ENCODE data around the gene POU6F2. TPM values are rescaled to one million over a fixed set of nuclear protein-coding genes. Genes with fewer than 3 reads are reported as not detected.

Gene POU6F2
- total RNA-seq, 1 experiment from 2014 or later = not detected

- no peak overlapping the region for H3K4me3 ChIP-seq (ENCODE audit: low read depth, low read length, poor library complexity, severe bottlenecking)
- TF ChIP-seq EZH2 (IDR thresholded peaks at IDR 0.05; ENCODE audit: borderline replicate concordance, low read depth, low read length, poor library complexity, severe bottlenecking) (no peak), CTCF (conservative IDR thresholded peaks at IDR 0.05; ENCODE audit: low read depth, low read length) (no peak)
- no peaks in the 10 kb centered on the region for H3K9me3 ChIP-seq (ENCODE audit: low read depth, low read length, poor library complexity, severe bottlenecking)
- ChIA-PET CTCF (no interaction called here), POLR2A (ENCODE audit: low non-redundant PET) (no interaction called here)
- intact Hi-C loops (cut with micrococcal nuclease; ENCODE audit: unreplicated experiment) = no loop called here
- no peaks in the 10 kb centered on the region for H3K36me3 ChIP-seq (ENCODE audit: insufficient read depth, low read length, poor library complexity, severe bottlenecking)
- BruUV-seq (replicated peaks) = no TSS peak
- no peaks in the 10 kb centered on the region for H3K4me1 ChIP-seq (ENCODE audit: insufficient read depth, low read length, poor library complexity, severe bottlenecking)
- no peak overlapping the region for H3K27ac ChIP-seq (ENCODE audit: low read depth, low read length, poor library complexity, severe bottlenecking)
- no peak for DNase-seq (ENCODE audit: low spot score)
- peaks cover 33% of the 10 kb centered on the region for H3K27me3 ChIP-seq (replicated peaks; ENCODE audit: insufficient read depth, low read depth, low read length, poor library complexity)
Measured at GRCh38 chr7:39153647-39154046, 175.9 kb downstream of the POU6F2 start.

- DNase-seq (ENCODE audit: low spot score) = no peak
- H3K27me3 ChIP-seq (replicated peaks; ENCODE audit: insufficient read depth, low read depth, low read length, poor library complexity) = peaks cover 40% of the 10 kb centered on the region
- H3K9me3 ChIP-seq (ENCODE audit: low read depth, low read length, poor library complexity, severe bottlenecking) = no peaks in the 10 kb centered on the region
- ChIA-PET CTCF (no interaction called here), POLR2A (ENCODE audit: low non-redundant PET) (no interaction called here)
- no peak overlapping the region for H3K27ac ChIP-seq (ENCODE audit: low read depth, low read length, poor library complexity, severe bottlenecking)
- no peaks in the 10 kb centered on the region for H3K4me1 ChIP-seq (ENCODE audit: insufficient read depth, low read length, poor library complexity, severe bottlenecking)
- intact Hi-C loops (cut with micrococcal nuclease; ENCODE audit: unreplicated experiment) = no loop called here
- no peak overlapping the region for H3K4me3 ChIP-seq (ENCODE audit: low read depth, low read length, poor library complexity, severe bottlenecking)
- TF ChIP-seq CTCF (conservative IDR thresholded peaks at IDR 0.05; ENCODE audit: low read depth, low read length) (no peak), EZH2 (IDR thresholded peaks at IDR 0.05; ENCODE audit: borderline replicate concordance, low read depth, low read length, poor library complexity, severe bottlenecking) (no peak)
- no TSS peak for BruUV-seq (replicated peaks)
- H3K36me3 ChIP-seq (ENCODE audit: insufficient read depth, low read length, poor library complexity, severe bottlenecking) = no peaks in the 10 kb centered on the region
Measured at GRCh38 chr7:39154815-39155214, 177.1 kb downstream of the POU6F2 start.

GRCh38 chr7:39158367-39158766 is 180.7 kb downstream of the POU6F2 start:
- H3K9me3 ChIP-seq (ENCODE audit: low read depth, low read length, poor library complexity, severe bottlenecking) = no peaks in the 10 kb centered on the region
- peaks cover 67% of the 10 kb centered on the region for H3K27me3 ChIP-seq (replicated peaks; ENCODE audit: insufficient read depth, low read depth, low read length, poor library complexity)
- H3K4me3 ChIP-seq (ENCODE audit: low read depth, low read length, poor library complexity, severe bottlenecking) = no peak overlapping the region
- DNase-seq (ENCODE audit: low spot score) = no peak
- BruUV-seq (replicated peaks) = no TSS peak
- intact Hi-C loops (cut with micrococcal nuclease; ENCODE audit: unreplicated experiment) = no loop called here
- no peaks in the 10 kb centered on the region for H3K36me3 ChIP-seq (ENCODE audit: insufficient read depth, low read length, poor library complexity, severe bottlenecking)
- H3K27ac ChIP-seq (ENCODE audit: low read depth, low read length, poor library complexity, severe bottlenecking) = no peak overlapping the region
- no peaks in the 10 kb centered on the region for H3K4me1 ChIP-seq (ENCODE audit: insufficient read depth, low read length, poor library complexity, severe bottlenecking)
- ChIA-PET POLR2A (ENCODE audit: low non-redundant PET) (no interaction called here), CTCF (no interaction called here)
- TF ChIP-seq EZH2 (IDR thresholded peaks at IDR 0.05; ENCODE audit: borderline replicate concordance, low read depth, low read length, poor library complexity, severe bottlenecking) = no peak
- TF ChIP-seq CTCF (conservative IDR thresholded peaks at IDR 0.05; ENCODE audit: low read depth, low read length) = no peak

Measured in A673 (cell line).